ENCODE results near the gene COG8. TPM values are rescaled to one million over a fixed set of nuclear protein-coding genes. Genes with fewer than 3 reads are reported as not detected.

The COG8 gene
- total RNA-seq, 2 donors from 2014 or later, result 45.8 to 49.3 TPM

GRCh38 chr16:69311533-69312387, 27.6 kb downstream of the COG8 start:
- H3K27ac ChIP-seq (ENCODE audit: low read depth, low read length), result peak overlapping the region; percentile 16

GRCh38 chr16:69310653-69311532, 28.5 kb downstream of the COG8 start, which contains the start of gene VPS4A:
Gene VPS4A (plus strand): TSS chr16:69311350. CDS start chr16:69311512, 162 bp downstream.
- Mint-ChIP-seq H3K4me3 (peak within 1 kb of the TSS; percentile 95), H3K27ac (peak within 1 kb of the TSS; percentile 96), H3K9me3 (no peaks in the 10 kb centered on the region), H3K36me3 (ENCODE audit: low read depth) (peaks cover 10% of the 10 kb centered on the region), H3K27me3 (ENCODE audit: insufficient read depth) (no peaks in the 10 kb centered on the region), H3K4me1 (peaks cover 5% of the 10 kb centered on the region)
- H3K4me3 ChIP-seq (ENCODE audit: low read length), result peak within 1 kb of the TSS; percentile 87
- 12 to 18% methylated on average over 33 to 64 of the region's 70 CpGs for WGBS, 2 experiments (ENCODE audit: insufficient coverage in 1 of 2, insufficient read length in 1 of 2)
- peak within 1 kb of the TSS; percentile 48 for H3K9ac ChIP-seq (ENCODE audit: extremely low read depth, low read length, poor library complexity, severe bottlenecking)
- no peaks in the 10 kb centered on the region for H3K27me3 ChIP-seq (ENCODE audit: control insufficient read depth, insufficient read depth, low read length, poor library complexity, severe bottlenecking)
- peak; percentile 99 for DNase-seq
- no peaks in the 10 kb centered on the region for H3K9me3 ChIP-seq (ENCODE audit: control insufficient read depth, low read length)
- TF ChIP-seq CTCF (conservative IDR thresholded peaks at IDR 0.05), result peak; percentile 89
- peaks cover 17% of the 10 kb centered on the region for H3K36me3 ChIP-seq (ENCODE audit: control insufficient read depth, insufficient read depth, low read length)
- H3K27ac ChIP-seq (ENCODE audit: low read depth, low read length), result peak within 1 kb of the TSS; percentile 16
- H3K4me1 ChIP-seq (ENCODE audit: control insufficient read depth, insufficient read depth, low read length), result no peaks in the 10 kb centered on the region

More at GRCh38 chr16:69311533-69312387, 27.6 kb downstream of the COG8 start:
- peaks cover 17% of the 10 kb centered on the region for H3K36me3 Mint-ChIP-seq (ENCODE audit: low read depth)
- H3K27ac Mint-ChIP-seq, result peak overlapping the region; percentile 90
- Histone ChIP-seq H3K4me3 (ENCODE audit: low read length) (peak overlapping the region; percentile 87), H3K9me3 (ENCODE audit: control insufficient read depth, low read length) (no peaks in the 10 kb centered on the region), H3K4me1 (ENCODE audit: control insufficient read depth, insufficient read depth, low read length) (no peaks in the 10 kb centered on the region), H3K36me3 (ENCODE audit: control insufficient read depth, insufficient read depth, low read length) (peaks cover 26% of the 10 kb centered on the region), H3K9ac (ENCODE audit: extremely low read depth, low read length, poor library complexity, severe bottlenecking) (peak overlapping the region; percentile 48), H3K27me3 (ENCODE audit: control insufficient read depth, insufficient read depth, low read length, poor library complexity, severe bottlenecking) (no peaks in the 10 kb centered on the region)
- WGBS, 2 experiments (ENCODE audit: insufficient coverage in 1 of 2, insufficient read length in 1 of 2), result 3 to 5% methylated on average over 33 to 59 of the region's 59 CpGs
- H3K9me3 Mint-ChIP-seq, result no peaks in the 10 kb centered on the region
- peak; percentile 89 for DNase-seq
- H3K4me1 Mint-ChIP-seq, result peaks cover 5% of the 10 kb centered on the region
- no peaks in the 10 kb centered on the region for H3K27me3 Mint-ChIP-seq (ENCODE audit: insufficient read depth)
- peak overlapping the region; percentile 95 for H3K4me3 Mint-ChIP-seq
- no peak for TF ChIP-seq CTCF (conservative IDR thresholded peaks at IDR 0.05)

GRCh38 chr16:69309316-69309715, 30.0 kb downstream of the COG8 start:
- no peak overlapping the region for H3K27ac ChIP-seq (ENCODE audit: low read depth, low read length)
- H3K36me3 ChIP-seq (ENCODE audit: control insufficient read depth, insufficient read depth, low read length), result peaks cover 4% of the 10 kb centered on the region
- Mint-ChIP-seq H3K27ac (no peak overlapping the region), H3K9me3 (no peaks in the 10 kb centered on the region), H3K4me3 (no peak overlapping the region), H3K4me1 (peaks cover 5% of the 10 kb centered on the region), H3K36me3 (ENCODE audit: low read depth) (peaks cover 3% of the 10 kb centered on the region), H3K27me3 (ENCODE audit: insufficient read depth) (no peaks in the 10 kb centered on the region)
- WGBS, 2 experiments (ENCODE audit: insufficient coverage in 1 of 2, insufficient read length in 1 of 2), result 91 to 93% methylated on average over 10 to 12 of the region's 12 CpGs
- DNase-seq, result no peak
- no peaks in the 10 kb centered on the region for H3K9me3 ChIP-seq (ENCODE audit: control insufficient read depth, low read length)
- no peaks in the 10 kb centered on the region for H3K4me1 ChIP-seq (ENCODE audit: control insufficient read depth, insufficient read depth, low read length)
- H3K9ac ChIP-seq (ENCODE audit: extremely low read depth, low read length, poor library complexity, severe bottlenecking), result no peak overlapping the region
- TF ChIP-seq CTCF (conservative IDR thresholded peaks at IDR 0.05), result peak; percentile 17
- H3K4me3 ChIP-seq (ENCODE audit: low read length), result no peak overlapping the region
- no peaks in the 10 kb centered on the region for H3K27me3 ChIP-seq (ENCODE audit: control insufficient read depth, insufficient read depth, low read length, poor library complexity, severe bottlenecking)
